Measurements from ENCODE around the gene INCENP.
"Not testable (repeated sequence)": the region's sequence is repeated elsewhere in the genome, so short reads cannot be mapped to it uniquely, and the experiment has no call there.

INCENP gene

GRCh38 chr11:62123669-62124185, at the start of gene INCENP:
Gene INCENP, plus strand, starts transcription at chr11:62124011. Its CDS starts 4,151 bp downstream, at chr11:62128162.
- peak; percentile 97 for DNase-seq

- DNase-seq = no peak
Observed at GRCh38 chr11:62075438-62075837, 48.4 kb upstream of the INCENP start.

- DNase-seq = no peak
Observed at GRCh38 chr11:62077132-62077531, 46.7 kb upstream of the INCENP start.

GRCh38 chr11:62081378-62082291, 42.2 kb upstream of the INCENP start:
- DNase-seq = peak; percentile 38

GRCh38 chr11:62082292-62082657, 41.5 kb upstream of the INCENP start:
- DNase-seq = no peak

GRCh38 chr11:62084801-62085200, 39.0 kb upstream of the INCENP start:
- not testable (repeated sequence) for DNase-seq

- DNase-seq = no peak
Observed at GRCh38 chr11:62087694-62088093, 36.1 kb upstream of the INCENP start.

GRCh38 chr11:62088331-62088933, 35.4 kb upstream of the INCENP start:
- DNase-seq = no peak

- DNase-seq = no peak
Observed at GRCh38 chr11:62103141-62103540, 20.7 kb upstream of the INCENP start.

- DNase-seq = no peak
Observed at GRCh38 chr11:62103986-62104385, 19.8 kb upstream of the INCENP start.

- DNase-seq = no peak
Observed at GRCh38 chr11:62104816-62105653, 18.8 kb upstream of the INCENP start.

GRCh38 chr11:62105667-62106191, 18.1 kb upstream of the INCENP start:
- DNase-seq = no peak

GRCh38 chr11:62108017-62108750, 15.6 kb upstream of the INCENP start:
- peak; percentile 34 for DNase-seq

- no peak for DNase-seq
Observed at GRCh38 chr11:62108971-62109404, 14.8 kb upstream of the INCENP start.

- DNase-seq = no peak
Observed at GRCh38 chr11:62115085-62115694, 8.6 kb upstream of the INCENP start.

- DNase-seq = no peak
Observed at GRCh38 chr11:62116451-62116850, 7.4 kb upstream of the INCENP start.

GRCh38 chr11:62119569-62119968, 4.2 kb upstream of the INCENP start:
- no peak for DNase-seq

GRCh38 chr11:62120001-62120400, 3.8 kb upstream of the INCENP start:
- DNase-seq = no peak

GRCh38 chr11:62120431-62120830, 3.4 kb upstream of the INCENP start:
- no peak for DNase-seq

- no peak for DNase-seq
Observed at GRCh38 chr11:62122076-62122475, 1.7 kb upstream of the INCENP start.

Measured in NCI-H226 (cell line).